ENCODE results near the gene MB21D2.

MB21D2 gene

DNA sequence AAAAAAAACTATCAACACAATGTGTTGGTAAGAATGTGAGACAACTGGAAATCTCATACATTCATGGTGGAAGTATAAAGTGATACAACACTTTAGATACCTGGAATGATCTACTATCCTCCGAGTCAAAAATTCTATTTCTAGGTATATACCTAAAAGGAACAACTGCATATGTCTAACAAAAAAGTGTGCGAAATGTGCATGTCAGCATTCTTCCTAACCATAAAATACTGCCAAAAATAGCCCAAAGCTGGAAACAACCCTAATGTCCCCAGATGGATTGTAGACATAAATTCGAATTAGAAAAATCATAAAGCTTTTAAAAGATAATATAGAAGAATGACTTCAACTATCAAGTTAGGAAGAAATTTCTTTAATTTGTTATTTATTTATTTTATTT is 139.1 kb downstream of the MB21D2 start:
- no peak for TF ChIP-seq REST (IDR thresholded peaks at IDR 0.05; ENCODE audit: insufficient read depth in 1 of 2, low read depth in 2 of 2, low read length in 2 of 2)
- no peak for TF ChIP-seq TAF1 (IDR thresholded peaks at IDR 0.05; ENCODE audit: borderline replicate concordance, insufficient read depth, low read length)
- no peak for TF ChIP-seq POLR2AphosphoS5 (IDR thresholded peaks at IDR 0.05; ENCODE audit: low read depth, low read length)
- TF ChIP-seq FOXP2 (optimal IDR thresholded peaks at IDR 0.05; ENCODE audit: borderline replicate concordance, extremely low read depth, extremely low read length, insufficient read depth) = no peak
- no peak for TF ChIP-seq SIN3A (IDR thresholded peaks at IDR 0.05; ENCODE audit: borderline replicate concordance, insufficient read depth, low read length)

GRCh38 chr3:192772240-192772894 is 145.3 kb downstream of the MB21D2 start:
- TF ChIP-seq REST (IDR thresholded peaks at IDR 0.05; ENCODE audit: insufficient read depth in 1 of 2, low read depth in 2 of 2, low read length in 2 of 2) = no peak

DNA sequence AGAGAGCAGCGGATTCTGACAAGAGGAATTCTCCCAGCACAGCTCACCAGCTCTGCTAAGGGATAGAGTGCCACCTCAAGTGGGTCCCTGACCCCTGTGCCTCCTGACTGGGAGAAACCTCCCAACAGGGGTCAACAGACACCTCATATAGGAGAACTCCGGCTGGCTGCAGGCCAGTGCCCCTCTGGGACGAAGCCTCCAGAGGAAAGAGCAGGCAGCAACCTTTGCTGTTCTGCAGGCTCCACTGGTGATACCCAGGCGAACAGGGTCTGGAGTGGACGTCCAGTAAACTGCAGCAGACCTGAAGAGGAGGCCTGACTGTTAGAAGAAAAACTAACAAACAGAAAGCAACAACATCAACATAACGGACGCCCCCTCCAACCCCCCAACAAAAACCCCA is 159.0 kb downstream of the MB21D2 start:
- TF ChIP-seq POLR2AphosphoS5 (IDR thresholded peaks at IDR 0.05; ENCODE audit: low read depth, low read length) (no peak), REST (IDR thresholded peaks at IDR 0.05; ENCODE audit: insufficient read depth in 1 of 2, low read depth in 2 of 2, low read length in 2 of 2) (no peak), FOXP2 (optimal IDR thresholded peaks at IDR 0.05; ENCODE audit: borderline replicate concordance, extremely low read depth, extremely low read length, insufficient read depth) (no peak), TAF1 (IDR thresholded peaks at IDR 0.05; ENCODE audit: borderline replicate concordance, insufficient read depth, low read length) (no peak), SIN3A (IDR thresholded peaks at IDR 0.05; ENCODE audit: borderline replicate concordance, insufficient read depth, low read length) (no peak)

DNA sequence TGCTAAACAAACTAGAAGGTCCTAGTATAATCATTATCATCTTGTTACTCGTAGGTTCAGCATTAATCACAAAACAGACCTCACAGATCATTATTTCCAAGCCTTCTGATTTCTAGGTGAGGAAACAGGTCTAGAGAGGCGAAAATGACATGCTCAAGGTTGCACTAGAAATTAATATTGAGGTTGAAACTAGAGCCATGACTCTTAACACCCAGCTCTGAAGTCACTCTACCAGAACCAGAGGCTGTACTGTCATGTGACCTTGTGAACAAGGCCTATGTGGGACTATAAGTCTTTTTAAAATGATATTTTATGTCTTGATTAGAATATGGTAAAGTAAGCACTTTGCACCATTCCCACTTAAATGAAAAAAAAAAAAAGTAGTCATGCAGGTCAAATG is 166.5 kb downstream of the MB21D2 start:
- TF ChIP-seq TAF1 (IDR thresholded peaks at IDR 0.05; ENCODE audit: borderline replicate concordance, insufficient read depth, low read length) (no peak), REST (IDR thresholded peaks at IDR 0.05; ENCODE audit: insufficient read depth in 1 of 2, low read depth in 2 of 2, low read length in 2 of 2) (no peak), SIN3A (IDR thresholded peaks at IDR 0.05; ENCODE audit: borderline replicate concordance, insufficient read depth, low read length) (no peak), POLR2AphosphoS5 (IDR thresholded peaks at IDR 0.05; ENCODE audit: low read depth, low read length) (no peak), FOXP2 (optimal IDR thresholded peaks at IDR 0.05; ENCODE audit: borderline replicate concordance, extremely low read depth, extremely low read length, insufficient read depth) (no peak)

- TF ChIP-seq REST (IDR thresholded peaks at IDR 0.05; ENCODE audit: insufficient read depth in 1 of 2, low read depth in 2 of 2, low read length in 2 of 2) (no peak), TAF1 (IDR thresholded peaks at IDR 0.05; ENCODE audit: borderline replicate concordance, insufficient read depth, low read length) (no peak), POLR2AphosphoS5 (IDR thresholded peaks at IDR 0.05; ENCODE audit: low read depth, low read length) (no peak), FOXP2 (optimal IDR thresholded peaks at IDR 0.05; ENCODE audit: borderline replicate concordance, extremely low read depth, extremely low read length, insufficient read depth) (no peak)
Observed at GRCh38 chr3:192750201-192750600, 167.5 kb downstream of the MB21D2 start.
